Retinal pigment epithelial cell (primary cell): ENCODE results near the gene DLGAP3.

Experiments
- DNase-seq: peaks from one replicate; pipeline ENCODE4 v3.0.0-alpha.2; 2010; ENCODE audit warnings: low read depth
- H3K4me3 ChIP-seq: 2 replicates; pipeline ENCODE4 v1.5.1; 2011; ENCODE audit warnings: mild to moderate bottlenecking, low read length, control low read depth, moderate library complexity
- TF ChIP-seq, protein P1 (sequence below): conservative IDR thresholded peaks from 2 replicates; pipeline ENCODE4 v1.5.1; 2011; ENCODE audit warnings: low read depth, low read length, control low read depth, inconsistent platforms

DLGAP3 gene

DNA sequence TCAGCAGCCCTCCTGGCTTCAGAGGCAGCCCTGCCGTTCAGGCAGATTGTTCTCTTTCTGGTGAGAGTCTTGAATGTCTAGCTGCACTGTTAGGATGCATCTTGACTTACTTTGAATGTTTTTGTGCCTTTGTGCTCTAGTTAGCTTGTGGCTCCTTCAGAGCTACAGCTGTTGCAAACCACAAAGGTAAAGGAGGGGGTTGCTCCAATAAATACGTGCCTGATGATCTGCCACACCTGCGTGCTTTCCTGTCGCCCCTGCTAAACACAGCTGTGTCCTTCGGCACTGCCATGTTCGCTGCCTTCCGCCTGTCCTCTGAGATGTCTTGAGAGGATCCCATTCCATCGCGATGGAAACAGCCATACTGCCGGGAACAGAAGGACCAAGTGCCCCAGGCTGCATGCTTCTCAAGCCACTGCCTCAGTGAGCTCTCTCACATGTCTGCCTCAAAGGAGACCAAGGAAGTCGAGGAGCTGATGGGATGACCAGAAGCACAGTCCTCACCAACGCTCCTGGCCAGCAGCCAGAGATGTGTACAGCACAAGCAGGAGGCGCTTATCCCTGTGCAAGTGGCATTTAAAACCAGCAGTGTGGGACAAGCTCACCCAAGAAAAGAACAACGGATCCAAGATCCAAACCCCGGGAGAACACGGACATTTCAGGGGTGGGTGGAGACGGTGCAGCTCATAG lies 57.9 kb downstream of the DLGAP3 start:
- H3K4me3 ChIP-seq: no peak overlapping the region
- DNase-seq: no peak
- TF ChIP-seq, protein P1, sequence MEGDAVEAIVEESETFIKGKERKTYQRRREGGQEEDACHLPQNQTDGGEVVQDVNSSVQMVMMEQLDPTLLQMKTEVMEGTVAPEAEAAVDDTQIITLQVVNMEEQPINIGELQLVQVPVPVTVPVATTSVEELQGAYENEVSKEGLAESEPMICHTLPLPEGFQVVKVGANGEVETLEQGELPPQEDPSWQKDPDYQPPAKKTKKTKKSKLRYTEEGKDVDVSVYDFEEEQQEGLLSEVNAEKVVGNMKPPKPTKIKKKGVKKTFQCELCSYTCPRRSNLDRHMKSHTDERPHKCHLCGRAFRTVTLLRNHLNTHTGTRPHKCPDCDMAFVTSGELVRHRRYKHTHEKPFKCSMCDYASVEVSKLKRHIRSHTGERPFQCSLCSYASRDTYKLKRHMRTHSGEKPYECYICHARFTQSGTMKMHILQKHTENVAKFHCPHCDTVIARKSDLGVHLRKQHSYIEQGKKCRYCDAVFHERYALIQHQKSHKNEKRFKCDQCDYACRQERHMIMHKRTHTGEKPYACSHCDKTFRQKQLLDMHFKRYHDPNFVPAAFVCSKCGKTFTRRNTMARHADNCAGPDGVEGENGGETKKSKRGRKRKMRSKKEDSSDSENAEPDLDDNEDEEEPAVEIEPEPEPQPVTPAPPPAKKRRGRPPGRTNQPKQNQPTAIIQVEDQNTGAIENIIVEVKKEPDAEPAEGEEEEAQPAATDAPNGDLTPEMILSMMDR: no peak

DNA sequence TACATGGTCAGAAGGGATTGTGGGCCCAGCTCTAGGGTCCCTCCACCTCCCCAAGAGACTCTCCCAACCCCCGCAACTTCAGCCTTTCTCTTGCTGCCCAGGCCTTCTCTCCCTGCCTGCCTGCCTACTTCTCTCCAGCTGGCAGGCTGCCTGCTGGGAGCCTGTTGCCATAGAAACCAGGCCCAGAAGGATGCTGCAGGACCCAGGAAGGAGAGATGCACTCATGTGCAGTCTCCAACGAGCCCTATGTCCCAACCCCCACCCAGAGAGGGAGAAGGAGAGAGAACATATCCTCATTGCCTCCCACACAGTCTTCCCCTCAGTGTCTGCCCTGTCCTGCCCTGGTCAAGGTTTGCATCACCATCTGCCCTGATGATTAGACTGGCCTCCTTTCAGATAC lies 59.1 kb downstream of the DLGAP3 start:
- TF ChIP-seq, protein P1: no peak
- DNase-seq: no peak
- no peak overlapping the region for H3K4me3 ChIP-seq

DNA sequence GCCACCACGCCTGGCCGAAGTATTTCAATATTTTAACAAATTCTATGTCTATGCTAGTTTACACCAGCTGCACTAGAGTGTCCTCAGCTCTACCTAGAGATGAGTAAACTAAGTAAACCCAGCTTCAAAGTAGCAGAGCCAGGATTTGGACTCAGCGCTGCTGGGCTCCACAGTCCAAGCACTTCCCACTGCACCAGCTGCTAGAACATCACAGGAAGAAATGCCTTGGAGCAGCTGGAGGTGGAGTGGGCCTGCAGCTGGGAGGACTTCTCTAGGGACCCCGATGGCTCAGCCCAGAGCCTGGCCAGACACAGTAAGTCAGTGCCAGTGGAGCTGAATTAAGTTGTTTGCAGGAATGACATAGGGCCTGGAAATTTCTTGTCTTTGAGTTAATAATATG lies 59.7 kb downstream of the DLGAP3 start:
- DNase-seq: no peak
- H3K4me3 ChIP-seq: no peak overlapping the region
- TF ChIP-seq, protein P1: no peak

DNA sequence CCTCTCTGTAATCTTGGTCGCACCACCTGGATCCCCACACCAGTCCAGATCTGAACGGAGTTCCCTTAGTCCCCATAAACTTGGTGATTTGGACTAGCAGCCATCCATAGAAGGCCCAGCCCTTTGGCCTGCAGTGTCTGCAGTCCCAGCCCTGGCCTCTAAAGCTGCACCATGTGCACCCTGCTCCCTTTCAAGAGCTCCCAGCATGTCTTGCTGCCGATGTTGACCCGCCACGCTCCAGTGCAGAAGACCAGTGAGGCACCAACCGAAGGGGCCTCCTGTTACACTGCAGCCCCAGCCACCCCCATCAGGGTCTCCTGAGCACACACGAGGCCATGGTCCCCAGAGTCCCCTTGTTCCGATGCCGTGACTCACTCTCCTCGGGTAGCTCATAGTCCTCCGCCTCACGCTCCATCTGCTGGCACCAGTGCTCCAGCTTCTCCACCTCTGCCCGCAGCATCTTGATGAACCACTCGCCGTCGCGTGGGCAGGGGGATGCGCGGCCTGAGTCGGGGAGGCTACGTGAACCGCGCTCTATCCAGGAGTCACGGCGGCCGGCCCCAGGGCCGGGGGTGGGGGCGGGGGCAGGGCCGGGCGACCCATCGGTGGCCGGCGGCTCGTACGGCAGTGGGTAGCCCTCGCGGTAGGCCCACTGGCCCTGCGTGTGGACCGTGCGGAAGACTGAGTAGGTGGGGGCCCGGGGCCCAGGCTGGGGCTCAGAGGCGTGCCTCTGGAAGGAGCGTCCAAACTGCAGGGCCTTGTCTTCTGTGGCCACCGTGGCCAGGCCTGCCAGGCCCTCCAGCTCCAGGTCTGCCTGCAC lies 61.0 kb downstream of the DLGAP3 start:
- DNase-seq: no peak
- H3K4me3 ChIP-seq: no peak overlapping the region
- TF ChIP-seq, protein P1: no peak

DNA sequence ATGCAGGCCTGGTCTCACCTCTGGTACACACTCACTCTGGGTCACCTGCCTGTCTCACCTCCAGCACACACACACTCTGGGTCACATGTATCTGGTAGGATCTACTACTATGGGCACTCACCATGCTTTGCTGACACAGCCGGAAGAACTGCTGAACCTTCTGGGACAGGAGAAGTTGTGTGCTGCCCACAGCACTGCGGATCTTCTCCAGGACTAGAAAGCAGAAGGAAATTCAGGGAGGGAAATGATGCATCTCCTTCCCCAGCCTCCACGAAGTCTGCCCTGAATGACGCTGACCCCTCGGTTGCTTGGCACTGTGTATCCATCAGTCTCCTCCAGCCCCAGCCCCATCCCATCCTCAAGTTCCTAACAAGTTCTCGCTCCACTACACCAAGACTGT lies 62.0 kb downstream of the DLGAP3 start:
- DNase-seq: no peak
- no peak overlapping the region for H3K4me3 ChIP-seq
- TF ChIP-seq, protein P1: no peak

DNA sequence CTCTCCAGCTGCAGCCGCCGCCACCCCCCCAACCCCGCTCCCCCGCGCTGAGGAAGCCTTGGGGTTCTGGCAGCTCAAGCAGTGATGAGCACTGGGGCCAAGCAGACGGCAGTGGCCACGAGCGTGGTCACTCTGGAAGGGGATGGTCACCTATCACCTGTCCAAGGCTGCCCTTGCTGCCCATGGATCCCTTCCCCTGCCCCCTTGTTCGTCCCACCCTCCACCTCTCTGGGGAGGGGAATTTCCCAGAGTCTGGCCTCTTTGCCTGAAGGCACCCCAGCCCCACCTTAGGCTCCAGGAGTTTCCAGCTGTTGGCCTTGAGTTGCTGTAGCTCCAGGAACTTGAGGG lies 62.7 kb downstream of the DLGAP3 start:
- peak overlapping the region; percentile 61 for H3K4me3 ChIP-seq
- TF ChIP-seq, protein P1: no peak
- no peak for DNase-seq
